HG02840 (cell line): ENCODE data around the gene LMLN.
"Not testable (repeated sequence)": the region's sequence is repeated elsewhere in the genome, so short reads cannot be mapped to it uniquely, and the experiment has no call there.

Experiments used
- ATAC-seq: cut with Tn5 transposase; IDR thresholded peaks from one replicate; pipeline ENCODE4 v1.9.1; 2021; ENCODE audit warnings: mild to moderate bottlenecking, moderate library complexity, moderate number of reproducible peaks; ENCODE audit not compliant: unreplicated experiment, low FRiP score

Gene LMLN

GRCh38 chr3:198021320-198021719 lies 61.3 kb downstream of the LMLN start:
- ATAC-seq = no peak

- no peak for ATAC-seq
Measured at GRCh38 chr3:198022604-198023003, 62.6 kb downstream of the LMLN start.

GRCh38 chr3:198025644-198026043 lies 65.6 kb downstream of the LMLN start:
- ATAC-seq = no peak

- no peak for ATAC-seq
Measured at GRCh38 chr3:198026620-198027019, 66.6 kb downstream of the LMLN start.

- ATAC-seq = no peak
Measured at GRCh38 chr3:198027045-198027798, 67.2 kb downstream of the LMLN start.

- ATAC-seq = no peak
Measured at GRCh38 chr3:198027799-198028390, 67.9 kb downstream of the LMLN start.

GRCh38 chr3:198028718-198029117 lies 68.7 kb downstream of the LMLN start:
- ATAC-seq = no peak

GRCh38 chr3:198030125-198030524 lies 70.1 kb downstream of the LMLN start:
- ATAC-seq = no peak

GRCh38 chr3:198030726-198031125 lies 70.7 kb downstream of the LMLN start:
- no peak for ATAC-seq

GRCh38 chr3:198032039-198032936 lies 72.3 kb downstream of the LMLN start:
- ATAC-seq = no peak

- no peak for ATAC-seq
Measured at GRCh38 chr3:198043119-198043518, 83.1 kb downstream of the LMLN start.

- ATAC-seq = no peak
Measured at GRCh38 chr3:198046120-198046857, 86.3 kb downstream of the LMLN start.

- ATAC-seq = no peak
Measured at GRCh38 chr3:198048445-198048844, 88.4 kb downstream of the LMLN start.

GRCh38 chr3:198051836-198052235 lies 91.8 kb downstream of the LMLN start:
- ATAC-seq = no peak

- not testable (repeated sequence) for ATAC-seq
Measured at GRCh38 chr3:198053462-198053861, 93.4 kb downstream of the LMLN start.

GRCh38 chr3:198061119-198062067 lies 101.4 kb downstream of the LMLN start:
- no peak for ATAC-seq

GRCh38 chr3:198062068-198062465 lies 102.0 kb downstream of the LMLN start:
- no peak for ATAC-seq

GRCh38 chr3:198064420-198064819 lies 104.4 kb downstream of the LMLN start:
- no peak for ATAC-seq

- ATAC-seq = no peak
Measured at GRCh38 chr3:198065897-198066296, 105.9 kb downstream of the LMLN start.
